Kidney epithelial cell (primary cell): Measurements from ENCODE around the gene SIDT2. TPM values are rescaled to one million over a fixed set of nuclear protein-coding genes. Genes with fewer than 3 reads are reported as not detected.

ENCODE experiments used
- DNase-seq: peaks from one replicate; pipeline ENCODE4 v3.0.0-alpha.2; 2010; ENCODE audit warnings: low read depth
- H3K27me3 ChIP-seq: 2 replicates; pipeline ENCODE4 v1.6.0; 2011; ENCODE audit warnings: low read length; ENCODE audit not compliant: control insufficient read depth, insufficient read depth
- H3K36me3 ChIP-seq: 2 replicates; pipeline ENCODE4 v1.5.1; 2011; ENCODE audit warnings: low read length; ENCODE audit not compliant: control insufficient read depth, insufficient read depth
- H3K4me3 ChIP-seq: 2 replicates; pipeline ENCODE4 v1.5.1; 2011; ENCODE audit warnings: low read depth, mild to moderate bottlenecking, control low read depth, low read length
- total RNA-seq: library from RNA; depleted of rRNA; stranded (reverse); fragments of >200 nt; gene quantifications from 2 replicates; pipeline ENCODE4 v1.2.3, GENCODE V29; 2015
- TF ChIP-seq, protein P1 (sequence below): IDR thresholded peaks from 2 replicates; pipeline ENCODE4 v1.5.1; 2011; ENCODE audit warnings: mild to moderate bottlenecking, moderate library complexity, low read length, control low read depth, inconsistent platforms; ENCODE audit not compliant: insufficient read depth, poor library complexity, severe bottlenecking

The SIDT2 gene
- total RNA-seq, 1 donor from 2014 or later: 14.6 TPM

DNA sequence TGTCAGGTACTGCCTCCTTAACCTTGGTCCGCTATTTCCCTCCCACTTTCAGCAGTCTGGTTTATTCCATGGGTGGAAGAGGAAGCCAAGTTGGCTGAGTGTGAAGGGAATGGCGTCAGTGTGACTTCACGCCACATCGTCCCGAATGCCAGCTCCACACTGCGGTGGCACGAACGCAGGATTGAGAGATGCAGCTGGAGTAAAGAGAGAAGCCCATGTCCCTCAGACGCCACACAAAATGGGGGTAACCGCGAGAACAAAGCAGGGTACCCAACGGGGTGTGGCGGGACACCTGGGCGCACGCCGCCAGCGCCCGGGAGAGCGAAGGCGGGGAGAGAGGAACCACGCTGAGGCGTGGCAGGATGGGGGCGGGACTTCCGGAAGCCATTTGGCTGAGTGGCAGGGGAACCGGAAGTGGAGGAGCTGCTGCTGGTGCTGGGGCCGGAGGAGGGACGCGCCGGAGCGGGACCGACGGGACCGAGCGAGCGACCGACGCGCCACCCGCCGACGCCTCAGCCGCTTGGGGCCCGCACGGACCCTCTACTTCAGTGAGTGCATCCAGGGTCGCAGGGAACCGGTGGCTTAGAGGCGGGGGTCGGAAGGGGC is 34.6 kb upstream of the SIDT2 start, which contains the start of gene PAFAH1B2:
Gene PAFAH1B2 (plus strand): TSS at position 417 of the 606 bp plus-strand sequence. CDS start 8,161 bp downstream, outside the sequence.
- Histone ChIP-seq H3K27me3 (no peaks in the 10 kb centered on the region), H3K4me3 (peak within 1 kb of the TSS; percentile 87), H3K36me3 (no peaks in the 10 kb centered on the region)
- TF ChIP-seq, protein P1, sequence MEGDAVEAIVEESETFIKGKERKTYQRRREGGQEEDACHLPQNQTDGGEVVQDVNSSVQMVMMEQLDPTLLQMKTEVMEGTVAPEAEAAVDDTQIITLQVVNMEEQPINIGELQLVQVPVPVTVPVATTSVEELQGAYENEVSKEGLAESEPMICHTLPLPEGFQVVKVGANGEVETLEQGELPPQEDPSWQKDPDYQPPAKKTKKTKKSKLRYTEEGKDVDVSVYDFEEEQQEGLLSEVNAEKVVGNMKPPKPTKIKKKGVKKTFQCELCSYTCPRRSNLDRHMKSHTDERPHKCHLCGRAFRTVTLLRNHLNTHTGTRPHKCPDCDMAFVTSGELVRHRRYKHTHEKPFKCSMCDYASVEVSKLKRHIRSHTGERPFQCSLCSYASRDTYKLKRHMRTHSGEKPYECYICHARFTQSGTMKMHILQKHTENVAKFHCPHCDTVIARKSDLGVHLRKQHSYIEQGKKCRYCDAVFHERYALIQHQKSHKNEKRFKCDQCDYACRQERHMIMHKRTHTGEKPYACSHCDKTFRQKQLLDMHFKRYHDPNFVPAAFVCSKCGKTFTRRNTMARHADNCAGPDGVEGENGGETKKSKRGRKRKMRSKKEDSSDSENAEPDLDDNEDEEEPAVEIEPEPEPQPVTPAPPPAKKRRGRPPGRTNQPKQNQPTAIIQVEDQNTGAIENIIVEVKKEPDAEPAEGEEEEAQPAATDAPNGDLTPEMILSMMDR: no peak
- DNase-seq: peak; percentile 63

DNA sequence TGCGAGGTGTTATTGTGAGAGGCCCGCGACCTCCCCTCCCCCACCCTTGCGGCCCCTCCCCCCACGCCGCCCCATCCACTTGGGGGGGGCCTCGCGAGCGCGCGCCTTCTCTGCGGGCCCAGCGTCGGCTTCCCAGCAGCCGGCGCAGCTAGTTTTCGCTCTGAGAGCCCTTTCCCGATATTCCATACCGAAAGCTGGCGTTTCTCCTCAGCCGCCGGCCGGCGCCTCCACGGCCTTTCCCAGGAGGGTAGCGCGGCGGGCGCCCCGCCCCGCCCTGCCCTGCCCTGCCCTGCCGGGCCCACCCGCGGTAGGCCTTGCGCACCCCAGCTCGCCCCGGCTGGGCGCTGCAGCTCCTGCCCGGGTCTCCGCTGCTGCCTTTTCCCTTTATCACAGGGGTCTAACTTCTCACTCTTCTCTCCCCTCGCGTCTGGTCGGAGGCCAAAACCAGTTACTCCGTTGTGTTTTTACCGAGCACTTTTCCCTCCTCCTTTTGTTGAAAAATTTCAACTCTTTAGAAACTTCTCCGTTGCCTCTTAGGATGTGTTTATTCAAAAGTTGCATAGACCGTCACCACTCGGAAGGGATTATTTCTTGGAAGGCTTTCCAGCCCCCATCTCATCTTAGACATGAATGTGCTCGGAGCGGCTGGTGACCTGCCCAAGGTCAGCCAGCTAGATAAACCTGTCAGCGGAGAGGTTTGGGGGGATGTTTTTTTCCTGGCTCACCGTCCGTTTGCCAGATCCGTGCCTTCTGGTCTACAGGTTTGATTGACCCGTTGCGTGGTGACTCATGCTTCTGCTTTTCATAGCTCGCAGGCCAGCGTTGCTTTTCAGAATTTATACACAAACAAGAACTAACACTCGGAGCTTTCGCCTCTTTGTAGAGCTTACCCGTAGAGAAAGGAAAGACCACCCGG is 33.8 kb upstream of the SIDT2 start:
- peak overlapping the region; percentile 87 for H3K4me3 ChIP-seq

DNA sequence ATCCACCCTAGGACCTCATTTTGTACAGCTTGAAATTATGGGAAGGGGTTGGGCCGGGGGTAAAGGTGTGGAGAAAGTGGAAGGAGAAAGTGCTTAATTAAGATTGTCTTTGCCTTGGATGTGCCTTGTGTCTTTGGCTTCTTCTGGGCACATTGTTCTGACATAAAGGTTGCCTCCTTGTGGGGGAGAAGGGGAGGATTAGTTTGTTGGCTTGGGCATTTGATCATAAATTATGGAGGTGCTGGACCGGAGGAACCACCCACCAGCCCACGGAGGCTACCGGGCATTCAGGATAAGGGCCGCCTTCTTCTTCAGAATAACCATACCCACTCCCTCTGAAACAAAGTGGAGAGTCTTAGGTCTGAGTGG is 33.2 kb upstream of the SIDT2 start:
- H3K36me3 ChIP-seq: no peaks in the 10 kb centered on the region
- DNase-seq: no peak
- TF ChIP-seq, protein P1: peak; percentile 28
- H3K27me3 ChIP-seq: no peaks in the 10 kb centered on the region
- peak overlapping the region; percentile 87 for H3K4me3 ChIP-seq

More for the DNA sequence above, 33.8 kb upstream of the SIDT2 start:
- Histone ChIP-seq H3K27me3 (no peaks in the 10 kb centered on the region), H3K36me3 (no peaks in the 10 kb centered on the region)
- TF ChIP-seq, protein P1: no peak
- no peak for DNase-seq

DNA sequence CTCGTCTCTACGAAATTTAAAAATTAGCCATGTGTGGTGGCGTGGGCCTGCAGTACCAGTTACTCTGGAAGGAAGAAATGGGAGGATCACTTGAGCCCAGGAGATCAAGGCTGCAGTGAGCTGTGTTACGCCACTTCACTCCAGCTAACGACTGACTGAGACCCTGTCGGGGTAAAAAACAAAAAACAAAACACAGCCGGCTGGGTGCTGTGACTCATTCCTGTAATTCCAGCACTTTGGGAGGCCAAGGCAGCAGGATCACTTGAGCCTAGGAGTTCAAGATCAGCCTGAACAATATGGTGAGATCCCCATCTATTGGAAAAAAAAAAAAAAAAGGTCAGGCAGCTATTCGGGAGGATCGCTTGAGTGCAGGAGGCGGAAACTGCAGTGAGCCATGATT is 32.0 kb upstream of the SIDT2 start:
- TF ChIP-seq, protein P1: no peak
- no peak overlapping the region for H3K4me3 ChIP-seq
- no peaks in the 10 kb centered on the region for H3K36me3 ChIP-seq
- DNase-seq: no peak
- no peaks in the 10 kb centered on the region for H3K27me3 ChIP-seq

DNA sequence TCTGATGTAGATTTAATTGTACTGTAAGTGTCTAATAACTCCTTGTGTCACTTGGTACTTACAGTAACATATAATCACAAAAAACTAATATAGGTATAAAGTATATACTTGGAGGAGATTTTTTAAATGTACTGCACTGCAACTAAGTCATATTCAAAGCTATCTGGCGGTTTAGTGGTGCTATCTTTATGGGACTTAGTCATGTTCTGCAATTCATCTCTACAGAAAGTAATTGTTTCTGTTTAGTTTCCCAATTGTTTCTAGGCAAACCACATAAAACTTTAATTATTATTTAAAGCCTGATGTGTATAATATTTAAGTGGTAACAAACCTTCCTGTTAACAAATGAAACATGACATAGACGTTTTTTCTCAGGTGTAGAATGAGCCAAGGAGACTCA is 26.5 kb upstream of the SIDT2 start:
- no peak for DNase-seq
- TF ChIP-seq, protein P1: no peak
- no peak overlapping the region for H3K4me3 ChIP-seq
- H3K36me3 ChIP-seq: peaks cover 2% of the 10 kb centered on the region
- no peaks in the 10 kb centered on the region for H3K27me3 ChIP-seq
